NT2/D1 (cell line): ENCODE data around the gene KRTAP8-1.

Source experiments
- SUZ12 ChIP-seq: IDR thresholded peaks from 2 replicates; pipeline ENCODE4 v1.6.1; 2011; ENCODE audit not compliant: insufficient read length, insufficient read depth; ENCODE audit errors: extremely low read depth
- ZNF274 ChIP-seq: IDR thresholded peaks from 2 replicates; pipeline ENCODE4 v1.6.1; 2011; ENCODE audit warnings: mild to moderate bottlenecking, low read depth, low read length

DNA sequence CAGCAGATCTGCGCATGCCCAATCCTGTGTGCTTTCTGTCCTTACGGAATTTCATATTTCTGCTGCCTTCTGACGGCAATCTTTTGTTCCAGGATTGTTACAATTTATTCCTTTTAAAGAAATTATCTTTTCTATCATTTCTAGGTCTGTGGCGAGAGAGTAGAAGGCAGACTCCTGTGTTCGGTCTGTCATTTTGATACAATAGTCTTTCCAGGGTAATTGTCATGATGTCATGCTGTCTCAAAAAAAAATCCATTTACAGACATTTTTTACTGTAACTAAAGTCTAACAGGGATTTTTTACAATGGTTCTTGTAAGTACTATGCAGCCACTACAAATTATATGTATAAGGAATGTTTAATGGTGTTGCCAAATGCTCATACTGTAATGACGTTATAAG is 25.5 kb upstream of the KRTAP8-1 start:
- TF ChIP-seq SUZ12 (no peak), ZNF274 (no peak)
